ENCODE results near the gene FGF10.

DNA sequence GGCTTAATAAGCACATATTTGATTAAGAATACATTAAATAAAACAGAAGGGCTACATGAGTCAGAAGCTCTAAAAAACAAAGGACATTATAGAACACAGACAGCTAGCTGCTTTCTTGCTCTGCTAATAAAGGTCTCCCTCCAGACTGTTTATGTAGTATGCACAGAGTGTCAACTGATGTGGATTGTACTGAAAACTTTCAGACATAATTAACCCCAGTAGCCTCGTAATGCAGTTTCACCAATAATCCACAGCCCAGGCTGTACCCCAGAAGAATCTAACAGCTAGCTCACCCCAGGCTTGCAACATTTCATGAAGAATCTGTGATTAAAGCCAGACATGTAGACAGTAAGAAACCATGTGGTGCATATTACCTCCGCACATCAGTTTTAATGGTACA lies 30.8 kb downstream of the FGF10 start:
- TF ChIP-seq, protein P1, sequence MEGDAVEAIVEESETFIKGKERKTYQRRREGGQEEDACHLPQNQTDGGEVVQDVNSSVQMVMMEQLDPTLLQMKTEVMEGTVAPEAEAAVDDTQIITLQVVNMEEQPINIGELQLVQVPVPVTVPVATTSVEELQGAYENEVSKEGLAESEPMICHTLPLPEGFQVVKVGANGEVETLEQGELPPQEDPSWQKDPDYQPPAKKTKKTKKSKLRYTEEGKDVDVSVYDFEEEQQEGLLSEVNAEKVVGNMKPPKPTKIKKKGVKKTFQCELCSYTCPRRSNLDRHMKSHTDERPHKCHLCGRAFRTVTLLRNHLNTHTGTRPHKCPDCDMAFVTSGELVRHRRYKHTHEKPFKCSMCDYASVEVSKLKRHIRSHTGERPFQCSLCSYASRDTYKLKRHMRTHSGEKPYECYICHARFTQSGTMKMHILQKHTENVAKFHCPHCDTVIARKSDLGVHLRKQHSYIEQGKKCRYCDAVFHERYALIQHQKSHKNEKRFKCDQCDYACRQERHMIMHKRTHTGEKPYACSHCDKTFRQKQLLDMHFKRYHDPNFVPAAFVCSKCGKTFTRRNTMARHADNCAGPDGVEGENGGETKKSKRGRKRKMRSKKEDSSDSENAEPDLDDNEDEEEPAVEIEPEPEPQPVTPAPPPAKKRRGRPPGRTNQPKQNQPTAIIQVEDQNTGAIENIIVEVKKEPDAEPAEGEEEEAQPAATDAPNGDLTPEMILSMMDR (IDR thresholded peaks at IDR 0.05): no peak
- TF ChIP-seq POLR2A (IDR thresholded peaks at IDR 0.05): no peak
